Peyer's patch (tissue), 4 donors: ENCODE data around the gene CDRT4. TPM values are rescaled to one million over a fixed set of nuclear protein-coding genes. Genes with fewer than 3 reads are reported as not detected.

Experiments
- DNase-seq, 3 donors: peaks; one replicate each; pipeline ENCODE4 v3.0.0-alpha.2; 2017 to 2019
- H3K27ac ChIP-seq, 4 donors: fragments of 200-600 bp; sonication (generic); one replicate each; pipeline ENCODE4 v1.5.1; 2016 to 2019
- H3K27me3 ChIP-seq, 2 donors: fragments of 200-600 bp; sonication (generic); one replicate each; pipeline ENCODE4 v1.5.1; 2019
- H3K36me3 ChIP-seq, 3 donors: fragments of 200-600 bp; sonication (generic); one replicate each; pipeline ENCODE4 v1.5.1; 2016 to 2019
- H3K4me1 ChIP-seq, 4 donors: fragments of 200-600 bp; sonication (generic); one replicate each; pipeline ENCODE4 v1.5.1; 2016 to 2019
- H3K4me3 ChIP-seq, 4 donors: fragments of 200-600 bp; sonication (generic); 1 replicate in 3 of 4; 2 replicates in 1 of 4; pipeline ENCODE4 v1.5.1; 2016 to 2019; ENCODE audit warnings: mild to moderate bottlenecking in 1 of 4
- H3K9me3 ChIP-seq, 4 donors: fragments of 200-600 bp; sonication (generic); one replicate each; pipeline ENCODE4 v1.5.1; 2016 to 2019; ENCODE audit warnings: mild to moderate bottlenecking in 1 of 4
- CTCF ChIP-seq, 6 experiments: fragments of 450-650 bp in 4 of 6; fragments of 200-600 bp in 2 of 6; sonication (generic) in 1 of 6; IDR thresholded peaks; one replicate each; pipeline ENCODE4 v1.5.1; 2017 to 2019; ENCODE audit warnings: antibody characterized with exemption in 6 of 6, mild to moderate bottlenecking in 3 of 6, moderate library complexity in 1 of 6
- POLR2A ChIP-seq, 2 donors: fragments of 450-650 bp; IDR thresholded peaks; one replicate each; pipeline ENCODE4 v1.5.1; 2017; ENCODE audit warnings: antibody characterized with exemption in 2 of 2, mild to moderate bottlenecking in 2 of 2, moderate library complexity in 2 of 2
- total RNA-seq, 4 donors: library from RNA; depleted of rRNA; stranded (reverse); fragments of >200 nt; gene quantifications; one replicate each; pipeline ENCODE4 v1.1.0, GENCODE V29; 2016

The CDRT4 gene
- total RNA-seq: 10 to 100 TPM in 3 of 4 donors, not detected in 1; 17.9 to 28.5 (median 26.4) TPM

- no peak for TF ChIP-seq CTCF (IDR thresholded peaks at IDR 0.05)
- TF ChIP-seq POLR2A (IDR thresholded peaks at IDR 0.05): no peak
- no peak for DNase-seq
- Histone ChIP-seq H3K27me3 (no peaks in the 10 kb centered on the region), H3K4me1 (peaks cover 0 to 39% (median 0%) of the 10 kb centered on the region in 4 donors), H3K36me3 (no peaks in the 10 kb centered on the region), H3K27ac (peak within 1 kb of the TSS in 3 of 4 donors; percentile 6 to 80 (median 67)), H3K9me3 (no peaks in the 10 kb centered on the region), H3K4me3 (no peak within 1 kb of the TSS)
Measured at GRCh38 chr17:15467592-15467991, at the start of gene CDRT4. Gene CDRT4 (minus strand): TSS chr17:15467621. CDS start chr17:15440238, 27,383 bp downstream.

GRCh38 chr17:15516150-15516549 lies 48.7 kb upstream of the CDRT4 start:
- H3K36me3 ChIP-seq: peaks cover 0 to 6% (median 0%) of the 10 kb centered on the region in 3 donors
- no peaks in the 10 kb centered on the region for H3K27me3 ChIP-seq
- no peak overlapping the region for H3K4me3 ChIP-seq
- peaks cover 0 to 8% (median 0%) of the 10 kb centered on the region in 4 donors for H3K4me1 ChIP-seq
- DNase-seq: no peak
- TF ChIP-seq POLR2A (IDR thresholded peaks at IDR 0.05) (no peak), CTCF (IDR thresholded peaks at IDR 0.05) (no peak)
- H3K9me3 ChIP-seq: no peaks in the 10 kb centered on the region
- no peak overlapping the region for H3K27ac ChIP-seq

DNA sequence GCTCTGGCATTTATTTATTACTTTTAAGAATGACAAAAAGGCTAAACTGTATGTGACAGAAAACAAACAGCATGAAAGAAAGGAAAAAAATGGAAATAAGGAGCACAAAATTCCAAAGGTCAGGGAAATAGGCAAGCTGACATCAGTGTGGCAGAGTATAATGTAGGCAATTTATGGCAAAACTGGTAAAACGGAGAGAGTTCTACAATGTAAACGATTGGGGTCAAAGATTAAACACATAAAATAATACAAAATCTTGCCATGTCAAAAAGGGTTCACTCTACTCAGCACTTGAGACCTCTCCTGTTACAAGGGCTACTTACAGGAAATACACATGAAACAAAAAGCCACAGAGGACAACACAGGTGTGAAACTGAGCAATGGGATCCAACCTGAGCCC lies 47.0 kb upstream of the CDRT4 start:
- Histone ChIP-seq H3K4me1 (peaks cover 0 to 8% (median 0%) of the 10 kb centered on the region in 4 donors), H3K27me3 (no peaks in the 10 kb centered on the region), H3K9me3 (no peaks in the 10 kb centered on the region), H3K27ac (no peak overlapping the region), H3K4me3 (no peak overlapping the region), H3K36me3 (peaks cover 0 to 6% (median 0%) of the 10 kb centered on the region in 3 donors)
- no peak for DNase-seq
- TF ChIP-seq CTCF (IDR thresholded peaks at IDR 0.05): no peak
- TF ChIP-seq POLR2A (IDR thresholded peaks at IDR 0.05): no peak

GRCh38 chr17:15513856-15514459 lies 46.5 kb upstream of the CDRT4 start:
- no peak overlapping the region for H3K4me3 ChIP-seq
- H3K27ac ChIP-seq: peak overlapping the region in 3 of 4 donors; percentile 18 to 57 (median 25)
- no peaks in the 10 kb centered on the region for H3K9me3 ChIP-seq
- no peak for TF ChIP-seq POLR2A (IDR thresholded peaks at IDR 0.05)
- no peak for TF ChIP-seq CTCF (IDR thresholded peaks at IDR 0.05)
- no peaks in the 10 kb centered on the region for H3K27me3 ChIP-seq
- no peak for DNase-seq
- H3K4me1 ChIP-seq: peaks cover 0 to 8% (median 0%) of the 10 kb centered on the region in 4 donors
- peaks cover 0 to 6% (median 0%) of the 10 kb centered on the region in 3 donors for H3K36me3 ChIP-seq

GRCh38 chr17:15513058-15513791 lies 45.8 kb upstream of the CDRT4 start:
- no peaks in the 10 kb centered on the region for H3K9me3 ChIP-seq
- no peak for DNase-seq
- TF ChIP-seq CTCF (IDR thresholded peaks at IDR 0.05) (no peak), POLR2A (IDR thresholded peaks at IDR 0.05) (no peak)
- H3K27ac ChIP-seq: peak overlapping the region in 3 of 4 donors; percentile 18 to 57 (median 25)
- peaks cover 0 to 6% (median 0%) of the 10 kb centered on the region in 3 donors for H3K36me3 ChIP-seq
- H3K4me1 ChIP-seq: peaks cover 0 to 8% (median 0%) of the 10 kb centered on the region in 4 donors
- no peak overlapping the region for H3K4me3 ChIP-seq
- no peaks in the 10 kb centered on the region for H3K27me3 ChIP-seq
